CD4-positive, alpha-beta T cell (primary cell): ENCODE data around the gene HUWE1. TPM values are rescaled to one million over a fixed set of nuclear protein-coding genes. Genes with fewer than 3 reads are reported as not detected.

Experiments
- ATAC-seq: fragments of 200-7000 bp; cut with Tn5 transposase; one replicate; pipeline ENCODE4 v1.10.0; 2022; ENCODE audit warnings: mild to moderate bottlenecking; ENCODE audit not compliant: poor library complexity
- CTCF ChIA-PET: fragments of 350-600 bp; sonication (Branson Sonifier 250); formaldehyde crosslinking; loops from one replicate; lab custom pipeline; 2021; ENCODE audit warnings: antibody characterized with exemption, inconsistent platforms; lab: Charles Lee
- POLR2A ChIA-PET: fragments of 350-600 bp; sonication (Branson Sonifier 250); formaldehyde crosslinking; loops from one replicate; lab custom pipeline; 2021; ENCODE audit warnings: antibody characterized with exemption, inconsistent platforms; lab: Charles Lee
- DNase-seq, 14 experiments: peaks; one replicate each; pipeline ENCODE4 v3.0.0-alpha.2; 2013 to 2020; ENCODE audit warnings: mixed read lengths in 2 of 14
- H3K27ac ChIP-seq, 2 donors: one replicate each; pipeline versions ENCODE4 v1.5.1 to v1.7.0; 2013; ENCODE audit warnings: low read length in 2 of 2, low read depth in 1 of 2, mild to moderate bottlenecking in 1 of 2
- H3K27me3 ChIP-seq, 2 experiments: 1 replicate in 1 of 2; 2 replicates in 1 of 2; pipeline versions ENCODE4 v1.6.1 to v1.7.0; 2013; ENCODE audit warnings: low read length in 2 of 2, control low read depth in 1 of 2, mild to moderate bottlenecking in 1 of 2, moderate library complexity in 1 of 2; ENCODE audit not compliant: insufficient read depth in 2 of 2, control insufficient read depth in 1 of 2
- H3K36me3 ChIP-seq: one replicate; pipeline ENCODE4 v1.6.1; 2013; ENCODE audit warnings: low read length, control low read depth; ENCODE audit not compliant: insufficient read depth
- H3K4me1 ChIP-seq: one replicate; pipeline ENCODE4 v1.6.1; 2013; ENCODE audit warnings: low read length, control low read depth; ENCODE audit not compliant: insufficient read depth
- H3K4me3 ChIP-seq: one replicate; pipeline ENCODE4 v1.5.1; 2013; ENCODE audit warnings: mild to moderate bottlenecking, low read length, moderate library complexity
- H3K9me3 ChIP-seq, 2 experiments: 1 replicate in 1 of 2; 2 replicates in 1 of 2; pipeline versions ENCODE4 v1.6.1 to v1.7.0; 2013; ENCODE audit warnings: low read length in 2 of 2, mild to moderate bottlenecking in 2 of 2, control low read depth in 1 of 2, moderate library complexity in 1 of 2; ENCODE audit not compliant: control insufficient read depth in 1 of 2, insufficient read depth in 1 of 2
- H3K27ac Mint-ChIP-seq: one replicate; pipeline ENCODE4 v1.8.0; 2020; ENCODE audit warnings: mixed read lengths
- H3K27me3 Mint-ChIP-seq: one replicate; pipeline ENCODE4 v1.8.0; 2021; ENCODE audit warnings: mixed read lengths
- H3K36me3 Mint-ChIP-seq: one replicate; pipeline ENCODE4 v1.8.0; 2021; ENCODE audit warnings: low read depth, mixed read lengths
- H3K4me1 Mint-ChIP-seq: one replicate; pipeline ENCODE4 v1.8.0; 2021; ENCODE audit warnings: low read depth, mixed read lengths
- H3K4me3 Mint-ChIP-seq: one replicate; pipeline ENCODE4 v1.8.0; 2020; ENCODE audit warnings: mild to moderate bottlenecking, mixed read lengths
- H3K9me3 Mint-ChIP-seq: one replicate; pipeline ENCODE4 v1.8.0; 2020; ENCODE audit warnings: mixed read lengths
- intact Hi-C, 2 experiments: fragments of 100-400 bp; cut with DNase I in 1 of 2; cut with micrococcal nuclease in 1 of 2; formaldehyde crosslinking; loops; one replicate each; pipeline versions ENCODE4 v1.15.1 to v1.9.0; 2023 to 2025; cut with DNase I, micrococcal nuclease
- total RNA-seq, 174 experiments: library from RNA in 2 of 174; stranded (reverse) in 2 of 174; gene quantifications; one replicate each; pipeline ENCODE4 v1.2.3 and lab custom pipeline; 2021 to 2026
- TF ChIP-seq, protein P1 (sequence below): fragments of 200-600 bp; IDR thresholded peaks from one replicate; pipeline ENCODE4 v1.8.0; 2022; ENCODE audit warnings: antibody characterized with exemption, mild to moderate bottlenecking

HUWE1 gene
- total RNA-seq, 2 experiments from 2014 or later: 127 TPM

DNA sequence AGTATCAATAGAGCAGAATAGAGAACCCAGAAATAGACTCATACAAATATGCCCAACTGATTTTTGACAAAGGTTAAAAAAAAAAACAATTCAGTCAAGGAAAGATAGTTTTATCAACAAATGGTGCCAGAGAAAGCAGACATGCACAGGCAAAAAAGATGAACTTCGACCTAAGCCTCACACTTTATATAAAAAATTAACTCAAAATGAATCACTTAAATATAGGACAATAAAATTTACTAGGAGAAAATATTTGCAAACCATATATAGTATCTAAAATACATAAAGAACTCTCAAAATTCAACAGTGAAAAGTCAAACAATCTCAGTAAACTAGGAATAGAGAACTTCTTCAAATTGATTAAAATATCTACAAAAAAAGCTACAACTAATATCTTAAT lies 29.7 kb downstream of the HUWE1 start:
- DNase-seq (no peak), ATAC-seq (no peak)
- H3K4me3 Mint-ChIP-seq: no peak overlapping the region
- intact Hi-C loops: no loop called here
- H3K9me3 Mint-ChIP-seq: no peaks in the 10 kb centered on the region
- Histone ChIP-seq H3K4me3 (no peak overlapping the region), H3K4me1 (peaks cover 4% of the 10 kb centered on the region), H3K9me3 (no peaks in the 10 kb centered on the region), H3K27me3 (no peaks in the 10 kb centered on the region), H3K36me3 (peaks cover 25% of the 10 kb centered on the region), H3K27ac (no peak overlapping the region)
- H3K4me1 Mint-ChIP-seq: peaks cover 49% of the 10 kb centered on the region
- TF ChIP-seq, protein P1, sequence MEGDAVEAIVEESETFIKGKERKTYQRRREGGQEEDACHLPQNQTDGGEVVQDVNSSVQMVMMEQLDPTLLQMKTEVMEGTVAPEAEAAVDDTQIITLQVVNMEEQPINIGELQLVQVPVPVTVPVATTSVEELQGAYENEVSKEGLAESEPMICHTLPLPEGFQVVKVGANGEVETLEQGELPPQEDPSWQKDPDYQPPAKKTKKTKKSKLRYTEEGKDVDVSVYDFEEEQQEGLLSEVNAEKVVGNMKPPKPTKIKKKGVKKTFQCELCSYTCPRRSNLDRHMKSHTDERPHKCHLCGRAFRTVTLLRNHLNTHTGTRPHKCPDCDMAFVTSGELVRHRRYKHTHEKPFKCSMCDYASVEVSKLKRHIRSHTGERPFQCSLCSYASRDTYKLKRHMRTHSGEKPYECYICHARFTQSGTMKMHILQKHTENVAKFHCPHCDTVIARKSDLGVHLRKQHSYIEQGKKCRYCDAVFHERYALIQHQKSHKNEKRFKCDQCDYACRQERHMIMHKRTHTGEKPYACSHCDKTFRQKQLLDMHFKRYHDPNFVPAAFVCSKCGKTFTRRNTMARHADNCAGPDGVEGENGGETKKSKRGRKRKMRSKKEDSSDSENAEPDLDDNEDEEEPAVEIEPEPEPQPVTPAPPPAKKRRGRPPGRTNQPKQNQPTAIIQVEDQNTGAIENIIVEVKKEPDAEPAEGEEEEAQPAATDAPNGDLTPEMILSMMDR: no peak
- CTCF ChIA-PET: no interaction called here
- POLR2A ChIA-PET: interaction anchor here (1.4 kb wide), 1 partner anchor 27 kb away, joined by 3 read pairs; no protein-coding TSS in a partner anchor
- no peak overlapping the region for H3K27ac Mint-ChIP-seq
- H3K36me3 Mint-ChIP-seq: peaks cover 59% of the 10 kb centered on the region
- H3K27me3 Mint-ChIP-seq: no peaks in the 10 kb centered on the region

DNA sequence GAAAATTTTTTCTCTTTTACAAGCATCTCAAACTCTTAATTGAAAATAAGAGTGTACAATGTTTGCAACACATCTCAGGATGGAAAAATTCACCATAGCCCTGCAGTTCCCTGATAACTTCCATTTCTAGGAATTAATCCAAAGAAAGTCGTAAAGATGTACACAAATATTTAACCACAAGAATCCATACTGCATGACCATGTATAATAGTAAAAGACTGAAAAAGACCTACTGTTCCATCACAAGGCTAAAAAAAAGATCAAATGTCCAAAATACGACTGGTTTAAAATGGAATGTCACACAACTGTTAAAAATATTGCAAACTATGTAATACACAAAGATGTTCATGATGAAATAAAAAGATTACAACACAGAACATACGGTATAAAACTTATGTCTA lies 32.1 kb downstream of the HUWE1 start:
- H3K4me1 ChIP-seq: peaks cover 4% of the 10 kb centered on the region
- H3K27ac Mint-ChIP-seq: no peak overlapping the region
- no peaks in the 10 kb centered on the region for H3K27me3 Mint-ChIP-seq
- no peak overlapping the region for H3K4me3 ChIP-seq
- ATAC-seq: no peak
- DNase-seq: no peak
- CTCF ChIA-PET: no interaction called here
- H3K27ac ChIP-seq: no peak overlapping the region
- no peaks in the 10 kb centered on the region for H3K27me3 ChIP-seq
- intact Hi-C loops: no loop called here
- no peaks in the 10 kb centered on the region for H3K9me3 ChIP-seq
- POLR2A ChIA-PET: no interaction called here
- H3K4me1 Mint-ChIP-seq: peaks cover 40% of the 10 kb centered on the region
- no peaks in the 10 kb centered on the region for H3K9me3 Mint-ChIP-seq
- H3K36me3 ChIP-seq: peaks cover 38% of the 10 kb centered on the region
- TF ChIP-seq, protein P1: no peak
- peaks cover 68% of the 10 kb centered on the region for H3K36me3 Mint-ChIP-seq
- H3K4me3 Mint-ChIP-seq: no peak overlapping the region

DNA sequence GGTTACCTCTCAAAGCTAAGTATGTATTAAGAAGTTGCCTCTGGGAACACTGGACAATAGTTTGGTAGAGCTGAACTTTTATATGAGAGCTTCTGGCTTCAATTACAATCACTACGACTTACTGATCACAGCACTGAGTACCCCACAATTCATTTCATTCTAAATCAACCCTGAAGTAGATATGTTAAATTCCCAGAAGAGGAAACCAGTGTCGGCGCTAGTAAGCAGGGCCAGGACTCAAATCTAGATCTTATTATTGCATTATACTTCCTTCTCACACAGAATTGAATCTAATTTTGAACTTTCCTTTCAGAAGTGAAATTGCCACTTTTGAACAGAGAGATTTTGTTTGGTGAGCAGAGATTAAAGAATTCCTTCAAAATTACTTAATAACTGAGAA lies 41.8 kb downstream of the HUWE1 start:
- H3K4me1 ChIP-seq: no peaks in the 10 kb centered on the region
- TF ChIP-seq, protein P1: no peak
- no peak overlapping the region for H3K4me3 ChIP-seq
- H3K4me1 Mint-ChIP-seq: no peaks in the 10 kb centered on the region
- H3K27me3 ChIP-seq: no peaks in the 10 kb centered on the region
- H3K9me3 Mint-ChIP-seq: no peaks in the 10 kb centered on the region
- H3K9me3 ChIP-seq: no peaks in the 10 kb centered on the region
- CTCF ChIA-PET: no interaction called here
- no peak for ATAC-seq
- H3K36me3 ChIP-seq: peaks cover 83% of the 10 kb centered on the region
- no peak overlapping the region for H3K27ac Mint-ChIP-seq
- POLR2A ChIA-PET: no interaction called here
- intact Hi-C loops: no loop called here
- H3K27me3 Mint-ChIP-seq: no peaks in the 10 kb centered on the region
- H3K27ac ChIP-seq: no peak overlapping the region
- H3K36me3 Mint-ChIP-seq: peaks cover 92% of the 10 kb centered on the region
- DNase-seq: no peak
- H3K4me3 Mint-ChIP-seq: no peak overlapping the region
